GM12873 (cell line): Measurements from ENCODE around the gene CYP2A13.

ENCODE experiments used
- TF ChIP-seq, protein P1 (sequence below): IDR thresholded peaks from 2 replicates; pipeline ENCODE4 v1.5.1; 2012; ENCODE audit warnings: low read depth, mild to moderate bottlenecking, moderate library complexity, low read length, control low read depth; ENCODE audit not compliant: insufficient read depth; ENCODE audit errors: missing control alignments

CYP2A13 gene

GRCh38 chr19:41088151-41088550 lies at the start of gene CYP2A13:
TSS of gene CYP2A13 (plus strand) at chr19:41088451. CDS start at chr19:41088472, 21 bp downstream.
- TF ChIP-seq, protein P1, sequence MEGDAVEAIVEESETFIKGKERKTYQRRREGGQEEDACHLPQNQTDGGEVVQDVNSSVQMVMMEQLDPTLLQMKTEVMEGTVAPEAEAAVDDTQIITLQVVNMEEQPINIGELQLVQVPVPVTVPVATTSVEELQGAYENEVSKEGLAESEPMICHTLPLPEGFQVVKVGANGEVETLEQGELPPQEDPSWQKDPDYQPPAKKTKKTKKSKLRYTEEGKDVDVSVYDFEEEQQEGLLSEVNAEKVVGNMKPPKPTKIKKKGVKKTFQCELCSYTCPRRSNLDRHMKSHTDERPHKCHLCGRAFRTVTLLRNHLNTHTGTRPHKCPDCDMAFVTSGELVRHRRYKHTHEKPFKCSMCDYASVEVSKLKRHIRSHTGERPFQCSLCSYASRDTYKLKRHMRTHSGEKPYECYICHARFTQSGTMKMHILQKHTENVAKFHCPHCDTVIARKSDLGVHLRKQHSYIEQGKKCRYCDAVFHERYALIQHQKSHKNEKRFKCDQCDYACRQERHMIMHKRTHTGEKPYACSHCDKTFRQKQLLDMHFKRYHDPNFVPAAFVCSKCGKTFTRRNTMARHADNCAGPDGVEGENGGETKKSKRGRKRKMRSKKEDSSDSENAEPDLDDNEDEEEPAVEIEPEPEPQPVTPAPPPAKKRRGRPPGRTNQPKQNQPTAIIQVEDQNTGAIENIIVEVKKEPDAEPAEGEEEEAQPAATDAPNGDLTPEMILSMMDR = no peak

- TF ChIP-seq, protein P1 = no peak
These were observed 48.4 kb upstream of the CYP2A13 start for GRCh38 chr19:41039806-41040205.

DNA sequence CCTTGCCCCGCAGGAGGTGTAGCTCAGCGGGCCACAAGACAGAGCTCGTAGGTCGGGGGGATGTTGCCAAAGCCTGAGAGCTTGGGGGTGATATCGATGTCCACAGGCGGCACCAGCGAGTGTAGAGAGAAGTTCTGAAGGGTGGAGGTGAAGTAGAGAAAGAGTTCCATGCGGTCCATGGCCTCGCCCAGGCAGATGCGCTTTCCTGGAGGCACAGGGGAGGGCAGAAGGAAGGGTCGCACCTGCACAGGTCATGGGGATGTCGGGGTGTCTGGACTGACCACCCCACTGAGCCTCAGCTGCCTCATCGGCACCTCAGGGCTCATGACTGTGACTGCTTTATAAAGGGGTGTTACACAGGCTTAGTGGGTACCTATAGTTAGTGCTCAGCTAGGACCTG lies 37.8 kb upstream of the CYP2A13 start:
- TF ChIP-seq, protein P1 = no peak

DNA sequence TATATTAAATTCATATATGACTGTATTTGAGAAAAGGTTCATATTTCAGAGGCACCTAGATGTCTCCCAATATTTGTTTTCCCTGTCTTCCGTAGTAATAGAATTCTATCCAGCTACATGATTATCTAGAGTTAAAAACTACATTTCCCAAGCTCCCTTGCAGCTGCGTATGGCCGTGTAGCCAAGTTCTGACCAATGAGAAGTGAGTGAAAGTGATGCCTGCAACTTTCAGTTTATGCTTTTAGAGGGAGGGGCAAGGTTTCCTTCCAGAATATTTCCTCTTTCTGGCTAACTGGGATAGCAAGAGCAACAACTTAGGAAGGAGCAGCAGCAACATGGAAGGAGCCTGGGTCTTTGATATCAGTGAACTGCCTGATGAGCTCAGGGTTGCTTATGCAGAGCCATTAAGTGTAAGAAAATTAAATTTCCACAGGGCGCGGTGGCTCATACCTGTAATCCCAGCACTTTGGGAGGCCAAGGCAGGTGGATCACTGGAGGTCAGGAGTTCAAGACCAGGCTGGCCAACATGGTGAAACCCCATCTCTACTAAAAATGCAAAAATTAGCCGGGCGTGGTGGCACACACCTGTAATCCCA lies 23.2 kb upstream of the CYP2A13 start:
- TF ChIP-seq, protein P1 = no peak

- TF ChIP-seq, protein P1 = no peak
These were observed 12.0 kb upstream of the CYP2A13 start for GRCh38 chr19:41076286-41076685.

- TF ChIP-seq, protein P1 = no peak
These were observed 4.7 kb upstream of the CYP2A13 start for GRCh38 chr19:41083516-41083915.

DNA sequence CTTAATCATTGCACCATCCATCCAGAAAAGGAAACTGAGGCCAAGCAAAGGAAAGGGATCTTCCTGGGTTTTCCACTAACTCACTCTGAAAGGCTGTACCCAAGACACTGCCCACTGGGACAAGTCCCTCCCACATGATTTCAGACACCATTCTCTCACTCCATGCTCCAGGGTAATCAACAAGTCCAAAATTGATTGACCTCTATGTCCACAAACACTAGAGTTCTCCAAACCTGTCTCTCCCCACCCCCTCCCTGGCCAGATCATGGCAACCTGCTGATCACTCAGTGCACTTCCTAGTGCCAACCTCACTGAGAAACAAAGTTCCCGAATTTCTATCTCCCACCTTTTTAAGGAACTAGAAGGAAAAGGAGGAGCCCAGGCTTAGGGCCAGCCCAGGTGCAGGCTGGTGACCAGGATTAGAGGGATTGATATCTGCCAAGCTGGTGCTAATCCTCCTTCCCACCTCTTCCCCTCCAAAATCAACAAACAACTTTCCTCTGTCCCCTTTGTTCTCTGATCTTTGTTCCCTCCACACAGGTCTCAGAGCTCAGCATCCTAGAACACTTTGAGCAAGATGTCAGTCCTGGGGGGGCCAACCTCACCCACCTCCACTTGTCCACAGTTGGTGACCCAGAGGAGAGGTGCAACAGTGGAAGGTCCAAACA lies 2.4 kb upstream of the CYP2A13 start:
- TF ChIP-seq, protein P1 = no peak
